HepG2 (cell line): ENCODE measurements around the gene CA9. TPM values are rescaled to one million over a fixed set of nuclear protein-coding genes. Genes with fewer than 3 reads are reported as not detected.

Experiments
- ATM ChIP-seq: fragments of 450-650 bp; IDR thresholded peaks from 2 replicates; pipeline ENCODE4 v1.7.1; 2017; ENCODE audit warnings: mild to moderate bottlenecking, borderline replicate concordance
- FOXO1 ChIP-seq: sonication (generic); formaldehyde crosslinking; IDR thresholded peaks from 2 replicates; pipeline ENCODE4 v1.4.0; 2020; ENCODE audit warnings: missing genetic modification reagents
- GATAD1 ChIP-seq: IDR thresholded peaks from 2 replicates; pipeline ENCODE4 v1.6.1; 2016; ENCODE audit warnings: missing genetic modification reagents, missing compliant biosample characterization
- TCF7L2 ChIP-seq: IDR thresholded peaks from 2 replicates; pipeline ENCODE4 v1.6.1; 2011; ENCODE audit warnings: mild to moderate bottlenecking, low read depth, low read length, moderate library complexity
- polyA plus RNA-seq, 8 experiments: library from polyadenylated mRNA; depleted of rRNA in 3 of 8; stranded (reverse) in 7 of 8; unstranded in 1 of 8; fragments of >200 nt; fragmentation: Illumina TruSeq in 4 of 8; extraction: Trizol in 4 of 8; gene quantifications; 2 replicates each; pipeline versions ENCODE4 v1.2.1 to v1.2.3, GENCODE V29; 2011 to 2016; ENCODE audit warnings: low read depth in 4 of 8, missing spikeins in 1 of 8, mixed read lengths in 1 of 8; ENCODE audit not compliant: insufficient read depth in 1 of 8
- total RNA-seq, 5 experiments: library from RNA; depleted of rRNA; stranded (reverse); fragments of >200 nt; fragmentation: Illumina TruSeq; extraction: Trizol; gene quantifications; 2 replicates each; pipeline ENCODE4 v1.2.3, GENCODE V29; 2016; ENCODE audit warnings: low read depth in 1 of 5
- TF ChIP-seq, protein P1 (sequence below): sonication (generic); formaldehyde crosslinking; IDR thresholded peaks from 2 replicates; pipeline ENCODE4 v1.4.0; 2020; ENCODE audit warnings: missing genetic modification reagents
- TF ChIP-seq, protein P2 (sequence below): sonication (generic); formaldehyde crosslinking; IDR thresholded peaks from 2 replicates; pipeline ENCODE4 v1.9.0; 2021; ENCODE audit warnings: missing genetic modification reagents, borderline replicate concordance
- TF ChIP-seq, protein P3 (sequence below): sonication (generic); formaldehyde crosslinking; IDR thresholded peaks from 2 replicates; pipeline ENCODE4 v1.5.1; 2020; ENCODE audit warnings: mild to moderate bottlenecking, moderate library complexity, missing genetic modification reagents

CA9 gene
- total and polyA plus RNA-seq, 2 of the 13 experiments (the other 11 are each of a cell fraction or from before 2014, with no cell fraction given): 0.13 to 152 TPM

DNA sequence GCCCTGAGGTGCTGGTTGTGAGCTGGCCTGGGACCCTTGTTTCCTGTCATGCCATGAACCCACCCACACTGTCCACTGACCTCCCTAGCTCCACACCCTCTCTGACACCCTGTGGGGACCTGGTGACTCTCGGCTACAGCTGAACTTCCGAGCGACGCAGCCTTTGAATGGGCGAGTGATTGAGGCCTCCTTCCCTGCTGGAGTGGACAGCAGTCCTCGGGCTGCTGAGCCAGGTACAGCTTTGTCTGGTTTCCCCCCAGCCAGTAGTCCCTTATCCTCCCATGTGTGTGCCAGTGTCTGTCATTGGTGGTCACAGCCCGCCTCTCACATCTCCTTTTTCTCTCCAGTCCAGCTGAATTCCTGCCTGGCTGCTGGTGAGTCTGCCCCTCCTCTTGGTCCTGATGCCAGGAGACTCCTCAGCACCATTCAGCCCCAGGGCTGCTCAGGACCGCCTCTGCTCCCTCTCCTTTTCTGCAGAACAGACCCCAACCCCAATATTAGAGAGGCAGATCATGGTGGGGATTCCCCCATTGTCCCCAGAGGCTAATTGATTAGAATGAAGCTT is 6.1 kb downstream of the CA9 start (continued):
- TF ChIP-seq, protein P1, sequence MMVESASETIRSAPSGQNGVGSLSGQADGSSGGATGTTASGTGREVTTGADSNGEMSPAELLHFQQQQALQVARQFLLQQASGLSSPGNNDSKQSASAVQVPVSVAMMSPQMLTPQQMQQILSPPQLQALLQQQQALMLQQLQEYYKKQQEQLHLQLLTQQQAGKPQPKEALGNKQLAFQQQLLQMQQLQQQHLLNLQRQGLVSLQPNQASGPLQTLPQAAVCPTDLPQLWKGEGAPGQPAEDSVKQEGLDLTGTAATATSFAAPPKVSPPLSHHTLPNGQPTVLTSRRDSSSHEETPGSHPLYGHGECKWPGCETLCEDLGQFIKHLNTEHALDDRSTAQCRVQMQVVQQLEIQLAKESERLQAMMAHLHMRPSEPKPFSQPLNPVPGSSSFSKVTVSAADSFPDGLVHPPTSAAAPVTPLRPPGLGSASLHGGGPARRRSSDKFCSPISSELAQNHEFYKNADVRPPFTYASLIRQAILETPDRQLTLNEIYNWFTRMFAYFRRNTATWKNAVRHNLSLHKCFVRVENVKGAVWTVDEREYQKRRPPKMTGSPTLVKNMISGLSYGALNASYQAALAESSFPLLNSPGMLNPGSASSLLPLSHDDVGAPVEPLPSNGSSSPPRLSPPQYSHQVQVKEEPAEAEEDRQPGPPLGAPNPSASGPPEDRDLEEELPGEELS (CRISPR knock-in tag): no peak
- TF ChIP-seq ATM (no peak), FOXO1 (CRISPR knock-in tag) (no peak), GATAD1 (no peak), TCF7L2 (no peak)
- TF ChIP-seq, protein P2, sequence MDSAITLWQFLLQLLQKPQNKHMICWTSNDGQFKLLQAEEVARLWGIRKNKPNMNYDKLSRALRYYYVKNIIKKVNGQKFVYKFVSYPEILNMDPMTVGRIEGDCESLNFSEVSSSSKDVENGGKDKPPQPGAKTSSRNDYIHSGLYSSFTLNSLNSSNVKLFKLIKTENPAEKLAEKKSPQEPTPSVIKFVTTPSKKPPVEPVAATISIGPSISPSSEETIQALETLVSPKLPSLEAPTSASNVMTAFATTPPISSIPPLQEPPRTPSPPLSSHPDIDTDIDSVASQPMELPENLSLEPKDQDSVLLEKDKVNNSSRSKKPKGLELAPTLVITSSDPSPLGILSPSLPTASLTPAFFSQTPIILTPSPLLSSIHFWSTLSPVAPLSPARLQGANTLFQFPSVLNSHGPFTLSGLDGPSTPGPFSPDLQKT (CRISPR knock-in tag): no peak
- TF ChIP-seq, protein P3, sequence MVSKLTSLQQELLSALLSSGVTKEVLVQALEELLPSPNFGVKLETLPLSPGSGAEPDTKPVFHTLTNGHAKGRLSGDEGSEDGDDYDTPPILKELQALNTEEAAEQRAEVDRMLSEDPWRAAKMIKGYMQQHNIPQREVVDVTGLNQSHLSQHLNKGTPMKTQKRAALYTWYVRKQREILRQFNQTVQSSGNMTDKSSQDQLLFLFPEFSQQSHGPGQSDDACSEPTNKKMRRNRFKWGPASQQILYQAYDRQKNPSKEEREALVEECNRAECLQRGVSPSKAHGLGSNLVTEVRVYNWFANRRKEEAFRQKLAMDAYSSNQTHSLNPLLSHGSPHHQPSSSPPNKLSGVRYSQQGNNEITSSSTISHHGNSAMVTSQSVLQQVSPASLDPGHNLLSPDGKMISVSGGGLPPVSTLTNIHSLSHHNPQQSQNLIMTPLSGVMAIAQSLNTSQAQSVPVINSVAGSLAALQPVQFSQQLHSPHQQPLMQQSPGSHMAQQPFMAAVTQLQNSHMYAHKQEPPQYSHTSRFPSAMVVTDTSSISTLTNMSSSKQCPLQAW (CRISPR knock-in tag): no peak
